HepG2 (cell line): Measurements from ENCODE around the gene UBE2O. TPM values are rescaled to one million over a fixed set of nuclear protein-coding genes. Genes with fewer than 3 reads are reported as not detected.
A peak's percentile ranks its signal among the peaks of the same experiment; 100 is the strongest.

Experiments used
- ATAC-seq: fragments of 200-7000 bp; cut with Tn5 transposase; 3 replicates; pipeline ENCODE4 v1.9.1; 2020; ENCODE audit warnings: mild to moderate bottlenecking, moderate library complexity
- BruUV-seq: library from RNA; stranded (reverse); fragments of 400-500 nt; replicated peaks from 2 replicates; lab custom pipeline; 2021; lab: Mats Ljungman, UMichigan
- CTCF ChIA-PET: fragments of 300-600 bp; formaldehyde crosslinking; extraction: SDS; loops from one replicate; lab custom pipeline; 2021; ENCODE audit warnings: low total read pairs, inconsistent platforms, low intra/inter-chr PET ratio; lab: Yijun Ruan, JAX
- POLR2A ChIA-PET: fragments of 350-600 bp; sonication (Branson Sonifier 250); formaldehyde crosslinking; loops from one replicate; lab custom pipeline; 2020; ENCODE audit warnings: antibody characterized with exemption, inconsistent platforms; lab: Yijun Ruan, JAX
- DNase-seq: peaks from one replicate; pipeline ENCODE4 v3.0.0-alpha.2; 2015; ENCODE audit warnings: low spot score
- FAIRE-seq: peaks from 3 replicates; lab custom pipeline; 2011; peaks lifted over from hg19 to GRCh38; lab: Jason Lieb, UNC
- H2AFZ ChIP-seq: one replicate; pipeline ENCODE4 v1.6.1; 2011; ENCODE audit warnings: low read length, inconsistent platforms
- H3K27ac ChIP-seq: fragments of 300-600 bp; 3 replicates; pipeline ENCODE4 v1.8.0; 2011; ENCODE audit warnings: mixed run types, mild to moderate bottlenecking, mixed read lengths, low read length, inconsistent platforms; ENCODE audit not compliant: insufficient read depth; ENCODE audit errors: extremely low read length
- H3K27me3 ChIP-seq, 2 experiments: fragments of 200-600 bp in 1 of 2; 2 replicates in 1 of 2; 3 replicates in 1 of 2; pipeline versions ENCODE4 v1.6.0 to v1.8.0; 2011; ENCODE audit warnings: low read length in 2 of 2, mild to moderate bottlenecking in 2 of 2, moderate library complexity in 2 of 2, inconsistent platforms in 1 of 2; ENCODE audit not compliant: insufficient read depth in 2 of 2, control insufficient read depth in 1 of 2
- H3K36me3 ChIP-seq, 2 experiments: fragments of 200-600 bp in 1 of 2; replicated peaks in 1 of 2; 2 replicates in 1 of 2; 3 replicates in 1 of 2; pipeline versions ENCODE4 v1.5.1 to v1.8.0; 2011; ENCODE audit warnings: low read length in 2 of 2, inconsistent platforms in 1 of 2; ENCODE audit not compliant: insufficient read depth in 2 of 2, control insufficient read depth in 1 of 2
- H3K4me1 ChIP-seq: 2 replicates; pipeline ENCODE4 v1.5.1; 2012; ENCODE audit warnings: low read length, inconsistent platforms; ENCODE audit not compliant: insufficient read depth
- H3K4me2 ChIP-seq: 2 replicates; pipeline ENCODE4 v1.6.0; 2011; ENCODE audit warnings: low read depth, low read length, inconsistent platforms
- H3K4me3 ChIP-seq, 3 experiments: fragments of 200-600 bp in 1 of 3; sonication (generic), shearing (Covaris generic) in 1 of 3; replicated peaks in 1 of 3; 2 replicates each; pipeline ENCODE4 v1.5.1; 2011 to 2016; ENCODE audit warnings: low read length in 3 of 3, inconsistent platforms in 2 of 3, low read depth in 2 of 3, mild to moderate bottlenecking in 2 of 3, control low read depth in 1 of 3, mixed read lengths in 1 of 3; ENCODE audit not compliant: insufficient read depth in 1 of 3
- H3K79me2 ChIP-seq: one replicate; pipeline ENCODE4 v1.6.1; 2011; ENCODE audit warnings: low read length, inconsistent platforms; ENCODE audit not compliant: insufficient read depth
- H3K9ac ChIP-seq: 2 replicates; pipeline ENCODE4 v1.6.0; 2011; ENCODE audit warnings: mild to moderate bottlenecking, low read depth, low read length, inconsistent platforms; ENCODE audit not compliant: insufficient read depth
- H3K9me3 ChIP-seq: 2 replicates; pipeline ENCODE4 v1.5.1; 2012; ENCODE audit warnings: mild to moderate bottlenecking, low read length
- H4K20me1 ChIP-seq: 2 replicates; pipeline ENCODE4 v1.6.0; 2011; ENCODE audit warnings: inconsistent platforms, mild to moderate bottlenecking, low read length, moderate library complexity; ENCODE audit not compliant: insufficient read depth
- DPF2 ChIP-seq: sonication (generic); formaldehyde crosslinking; IDR thresholded peaks from 2 replicates; pipeline ENCODE4 v1.4.0; 2020; ENCODE audit warnings: mild to moderate bottlenecking, low read depth, missing genetic modification reagents, borderline replicate concordance
- GZF1 ChIP-seq: sonication (generic); formaldehyde crosslinking; IDR thresholded peaks from 2 replicates; pipeline ENCODE4 v1.5.1; 2020; ENCODE audit warnings: mild to moderate bottlenecking, missing genetic modification reagents
- HMGXB4 ChIP-seq, 2 experiments: sonication (generic) in 1 of 2; formaldehyde crosslinking in 1 of 2; IDR thresholded peaks; 2 replicates each; pipeline versions ENCODE4 v1.4.0 to v1.6.1; 2018 to 2020; ENCODE audit warnings: missing genetic modification reagents in 2 of 2, borderline replicate concordance in 1 of 2, low read depth in 1 of 2, mild to moderate bottlenecking in 1 of 2, missing biosample characterization in 1 of 2
- MBNL3 ChIP-seq: fragments of 250-450 bp; sonication (Bioruptor Pico); conservative IDR thresholded peaks from 2 replicates; pipeline ENCODE4 v1.8.0; 2022; ENCODE audit warnings: mild to moderate bottlenecking, inconsistent platforms
- MXD3 ChIP-seq: IDR thresholded peaks from 2 replicates; pipeline ENCODE4 v1.6.1; 2016; ENCODE audit warnings: mild to moderate bottlenecking, missing biosample characterization, missing genetic modification reagents
- MZF1 ChIP-seq: sonication (generic); formaldehyde crosslinking; IDR thresholded peaks from 2 replicates; pipeline ENCODE4 v1.8.1; 2023; ENCODE audit warnings: mild to moderate bottlenecking, missing genetic modification reagents, borderline replicate concordance
- NCOA1 ChIP-seq: sonication (generic); formaldehyde crosslinking; IDR thresholded peaks from 2 replicates; pipeline ENCODE4 v1.9.0; 2021; ENCODE audit warnings: missing genetic modification reagents
- NONO ChIP-seq, 2 experiments: fragments of 450-650 bp in 1 of 2; sonication (generic) in 1 of 2; formaldehyde crosslinking in 1 of 2; IDR thresholded peaks in 1 of 2; conservative IDR thresholded peaks in 1 of 2; 2 replicates each; pipeline versions ENCODE4 v1.6.1 to v1.8.0; 2017 to 2022; ENCODE audit warnings: mild to moderate bottlenecking in 1 of 2, missing genetic modification reagents in 1 of 2, moderate library complexity in 1 of 2
- NR2F6 ChIP-seq, 2 experiments: IDR thresholded peaks; 2 replicates each; pipeline ENCODE4 v1.6.1; 2016; ENCODE audit warnings: antibody characterized with exemption in 1 of 2, mild to moderate bottlenecking in 1 of 2
- POLR2A ChIP-seq, 2 experiments: IDR thresholded peaks; 2 replicates each; pipeline ENCODE4 v1.6.1; 2011; ENCODE audit warnings: low read depth in 2 of 2, low read length in 2 of 2, mild to moderate bottlenecking in 1 of 2, moderate library complexity in 1 of 2; ENCODE audit not compliant: insufficient read depth in 1 of 2
- RELA ChIP-seq: sonication (generic); formaldehyde crosslinking; IDR thresholded peaks from 2 replicates; pipeline ENCODE4 v1.4.0; 2020; ENCODE audit warnings: missing genetic modification reagents
- SMAD9 ChIP-seq: sonication (generic); formaldehyde crosslinking; IDR thresholded peaks from 2 replicates; pipeline ENCODE4 v1.5.1; 2020; ENCODE audit warnings: mild to moderate bottlenecking, missing genetic modification reagents
- SSRP1 ChIP-seq: IDR thresholded peaks from 2 replicates; pipeline ENCODE4 v1.6.1; 2016; ENCODE audit warnings: control low read depth
- ZNF101 ChIP-seq: sonication (generic); formaldehyde crosslinking; IDR thresholded peaks from 2 replicates; pipeline ENCODE4 v1.4.0; 2020; ENCODE audit warnings: mild to moderate bottlenecking, low read depth, missing genetic modification reagents, borderline replicate concordance
- ZNF143 ChIP-seq: sonication (generic); formaldehyde crosslinking; IDR thresholded peaks from 2 replicates; pipeline ENCODE4 v1.4.0; 2020; ENCODE audit warnings: missing genetic modification reagents
- ZNF335 ChIP-seq: sonication (generic); formaldehyde crosslinking; IDR thresholded peaks from 2 replicates; pipeline ENCODE4 v1.4.0; 2020; ENCODE audit warnings: missing genetic modification reagents
- WGBS: methylation state at CpG from one replicate; pipeline ENCODE4 v1.1.6; 2017; ENCODE audit warnings: low lambda C conversion rate; 5-methylcytosine and 5-hydroxymethylcytosine counted together
- in situ Hi-C: cut with HindIII; loops from 2 replicates; pipeline ENCODE4 v1.10.0; 2017; ENCODE audit warnings: low pct_unique_long_range_greater_than_20kb; ENCODE audit not compliant: extremely low pct_ligation_motif_present
- intact Hi-C: fragments of 100-400 bp; cut with micrococcal nuclease; formaldehyde crosslinking; loops from one replicate; pipeline ENCODE4 v1.10.0; 2022; ENCODE audit not compliant: unreplicated experiment
- polyA plus RNA-seq, 8 experiments: library from polyadenylated mRNA; depleted of rRNA in 3 of 8; stranded (reverse) in 7 of 8; unstranded in 1 of 8; fragments of >200 nt; fragmentation: Illumina TruSeq in 4 of 8; extraction: Trizol in 4 of 8; gene quantifications; 2 replicates each; pipeline versions ENCODE4 v1.2.1 to v1.2.3, GENCODE V29; 2011 to 2016; ENCODE audit warnings: low read depth in 4 of 8, missing spikeins in 1 of 8, mixed read lengths in 1 of 8; ENCODE audit not compliant: insufficient read depth in 1 of 8
- total RNA-seq, 5 experiments: library from RNA; depleted of rRNA; stranded (reverse); fragments of >200 nt; fragmentation: Illumina TruSeq; extraction: Trizol; gene quantifications; 2 replicates each; pipeline ENCODE4 v1.2.3, GENCODE V29; 2016; ENCODE audit warnings: low read depth in 1 of 5
- TF ChIP-seq, protein P1 (sequence below): sonication (generic); formaldehyde crosslinking; IDR thresholded peaks from 2 replicates; pipeline ENCODE4 v1.9.0; 2022; ENCODE audit warnings: missing genetic modification reagents, mild to moderate bottlenecking, borderline replicate concordance

The UBE2O gene
- total and polyA plus RNA-seq, 2 of the 13 experiments (the other 11 are each of a cell fraction or from before 2014, with no cell fraction given) = 21.5 to 23.5 TPM

DNA sequence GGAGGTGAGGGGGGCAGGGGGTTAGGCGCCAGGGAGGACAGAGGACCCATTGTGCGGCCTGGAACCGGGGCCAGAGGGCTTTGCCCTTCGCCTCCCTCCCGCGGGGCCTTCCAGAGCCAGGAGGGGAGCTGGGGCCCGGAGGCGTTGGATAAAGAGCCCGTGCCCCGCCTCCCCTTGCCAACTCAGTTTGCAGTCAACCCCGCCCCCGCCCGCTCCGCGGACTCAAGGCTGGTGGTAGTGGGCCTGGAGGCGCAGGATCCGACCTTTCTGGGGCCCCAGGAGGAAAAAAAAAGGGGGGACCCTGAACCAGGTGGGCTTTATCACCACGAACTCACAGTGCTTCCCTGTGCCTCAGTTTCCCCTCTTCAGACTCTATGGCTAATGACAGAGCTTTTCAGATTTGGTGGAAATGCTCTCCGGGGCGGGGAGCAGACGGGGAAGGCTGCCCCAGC lies 70.6 kb downstream of the UBE2O start:
- in situ Hi-C loops = no loop called here
- no peaks in the 10 kb centered on the region; a peak in 1 of 5 replicates for H3K27me3 ChIP-seq
- peak overlapping the region; percentile 99 for H3K4me2 ChIP-seq
- intact Hi-C loops = no loop called here
- peak; percentile 97 for DNase-seq
- peaks cover 82% of the 10 kb centered on the region for H3K79me2 ChIP-seq
- ChIA-PET CTCF (no interaction called here), POLR2A (interaction anchor here (0.6 to 20.9 kb wide), 25 partner anchors 9 to 1114 kb away, joined by 3 to 1379 read pairs (median 5); partner anchors contain the start of genes PRPSAP1, QRICH2, RHBDF2 and UBALD2)
- peaks cover 67% of the 10 kb centered on the region for H3K4me1 ChIP-seq
- WGBS = 0% methylated on average over 9 of the region's 21 CpGs
- H2AFZ ChIP-seq = no peak overlapping the region
- peaks cover 10 to 19% of the 10 kb centered on the region in 2 experiments; a peak in 4 of 5 replicates for H3K36me3 ChIP-seq
- H3K9me3 ChIP-seq = no peaks in the 10 kb centered on the region
- peak overlapping the region; percentile 72 to 90 (median 86) for H3K4me3 ChIP-seq
- peak; percentile 62 for ATAC-seq
- peak overlapping the region; percentile 99 for H3K9ac ChIP-seq
- peaks cover 16% of the 10 kb centered on the region; the same call in 1 of the 2 replicates for H4K20me1 ChIP-seq
- H3K27ac ChIP-seq = peak overlapping the region; percentile 100
- BruUV-seq = no TSS peak
- FAIRE-seq = peak; percentile 93
- TF ChIP-seq SSRP1 = no peak; the same call in 1 of the 2 replicates
- peak in 1 of 2 experiments; percentile 52; a peak in 2 of 4 replicates for TF ChIP-seq POLR2A (IDR thresholded peaks at IDR 0.05; ENCODE audit: insufficient read depth in 1 of 2, low read depth in 2 of 2, low read length in 2 of 2)
- TF ChIP-seq ZNF335 (CRISPR knock-in tag) = peak; percentile 88
- TF ChIP-seq SMAD9 (CRISPR knock-in tag) = no peak
- TF ChIP-seq GZF1 (CRISPR knock-in tag) = peak; percentile 64; the same call in 1 of the 2 replicates
- no peak for TF ChIP-seq NONO (IDR thresholded peaks at IDR 0.05)
- no peak; the same call in 1 of the 2 replicates for TF ChIP-seq NONO (CRISPR knock-in tag; conservative IDR thresholded peaks at IDR 0.05)
- peak; percentile 93; the same call in 1 of the 2 replicates for TF ChIP-seq MZF1 (CRISPR knock-in tag)
- TF ChIP-seq MBNL3 (CRISPR knock-in tag) = no peak
- TF ChIP-seq ZNF101 (CRISPR knock-in tag) = peak; percentile 80; the same call in 1 of the 2 replicates
- TF ChIP-seq DPF2 (CRISPR knock-in tag) = peak; percentile 76; the same call in 1 of the 2 replicates
- TF ChIP-seq NR2F6 (IDR thresholded peaks at IDR 0.05) = peak; percentile 97
- TF ChIP-seq NR2F6 (CRISPR knock-in tag; IDR thresholded peaks at IDR 0.05) = peak; percentile 97
- TF ChIP-seq MXD3 (CRISPR knock-in tag) = peak; percentile 6; the same call in 1 of the 2 replicates
- TF ChIP-seq NCOA1 (CRISPR knock-in tag) = peak; percentile 98
- TF ChIP-seq HMGXB4 (CRISPR knock-in tag; IDR thresholded peaks at IDR 0.05; ENCODE audit: borderline replicate concordance in 1 of 2, low read depth in 1 of 2) = peak in 1 of 2 experiments; percentile 36; a peak in 2 of 4 replicates
- TF ChIP-seq RELA (CRISPR knock-in tag) = peak; percentile 78; the same call in 1 of the 2 replicates
- TF ChIP-seq, protein P1, sequence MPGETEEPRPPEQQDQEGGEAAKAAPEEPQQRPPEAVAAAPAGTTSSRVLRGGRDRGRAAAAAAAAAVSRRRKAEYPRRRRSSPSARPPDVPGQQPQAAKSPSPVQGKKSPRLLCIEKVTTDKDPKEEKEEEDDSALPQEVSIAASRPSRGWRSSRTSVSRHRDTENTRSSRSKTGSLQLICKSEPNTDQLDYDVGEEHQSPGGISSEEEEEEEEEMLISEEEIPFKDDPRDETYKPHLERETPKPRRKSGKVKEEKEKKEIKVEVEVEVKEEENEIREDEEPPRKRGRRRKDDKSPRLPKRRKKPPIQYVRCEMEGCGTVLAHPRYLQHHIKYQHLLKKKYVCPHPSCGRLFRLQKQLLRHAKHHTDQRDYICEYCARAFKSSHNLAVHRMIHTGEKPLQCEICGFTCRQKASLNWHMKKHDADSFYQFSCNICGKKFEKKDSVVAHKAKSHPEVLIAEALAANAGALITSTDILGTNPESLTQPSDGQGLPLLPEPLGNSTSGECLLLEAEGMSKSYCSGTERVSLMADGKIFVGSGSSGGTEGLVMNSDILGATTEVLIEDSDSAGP (CRISPR knock-in tag) = peak; percentile 89
- TF ChIP-seq ZNF143 (CRISPR knock-in tag) = no peak
